ENCODE results near the gene FTO. TPM values are rescaled to one million over a fixed set of nuclear protein-coding genes. Genes with fewer than 3 reads are reported as not detected.

FTO gene
- total and polyA plus RNA-seq, 2 of the 8 experiments (the other 6 are each of a cell fraction or from before 2014, with no cell fraction given) = 34.5 to 59.8 TPM

DNA sequence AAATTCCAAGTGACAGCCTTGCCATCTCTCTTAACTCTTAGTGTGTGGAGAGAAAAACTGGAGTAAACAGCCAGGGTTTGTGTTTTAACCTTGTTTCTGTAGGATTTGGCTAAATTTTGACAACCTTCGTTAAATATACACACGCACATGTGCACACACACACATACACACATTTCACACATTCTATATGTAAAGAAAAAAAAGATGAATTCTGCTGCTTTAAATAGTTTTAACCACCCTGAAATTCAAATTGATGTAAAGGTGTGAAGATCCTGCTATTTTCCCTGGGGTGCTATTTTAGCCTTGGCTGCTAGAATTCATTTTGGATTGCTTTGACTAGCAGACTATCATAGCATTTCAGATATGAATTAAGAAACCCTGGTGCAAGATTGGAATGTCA is 191.9 kb downstream of the FTO start (continued):
- no peak for TF ChIP-seq JUN (IDR thresholded peaks at IDR 0.05; ENCODE audit: low read depth, low read length)
- no peak for TF ChIP-seq SP2 (IDR thresholded peaks at IDR 0.05; ENCODE audit: low read length)
- no peak for TF ChIP-seq KDM4A (IDR thresholded peaks at IDR 0.05; ENCODE audit: low read depth, low read length, severe bottlenecking)
- TF ChIP-seq SIN3A (conservative IDR thresholded peaks at IDR 0.05 in 1 of 2, IDR thresholded peaks at IDR 0.05 in 1 of 2; ENCODE audit: low read depth in 1 of 2, low read length in 2 of 2) = no peak
- TF ChIP-seq, protein P1, sequence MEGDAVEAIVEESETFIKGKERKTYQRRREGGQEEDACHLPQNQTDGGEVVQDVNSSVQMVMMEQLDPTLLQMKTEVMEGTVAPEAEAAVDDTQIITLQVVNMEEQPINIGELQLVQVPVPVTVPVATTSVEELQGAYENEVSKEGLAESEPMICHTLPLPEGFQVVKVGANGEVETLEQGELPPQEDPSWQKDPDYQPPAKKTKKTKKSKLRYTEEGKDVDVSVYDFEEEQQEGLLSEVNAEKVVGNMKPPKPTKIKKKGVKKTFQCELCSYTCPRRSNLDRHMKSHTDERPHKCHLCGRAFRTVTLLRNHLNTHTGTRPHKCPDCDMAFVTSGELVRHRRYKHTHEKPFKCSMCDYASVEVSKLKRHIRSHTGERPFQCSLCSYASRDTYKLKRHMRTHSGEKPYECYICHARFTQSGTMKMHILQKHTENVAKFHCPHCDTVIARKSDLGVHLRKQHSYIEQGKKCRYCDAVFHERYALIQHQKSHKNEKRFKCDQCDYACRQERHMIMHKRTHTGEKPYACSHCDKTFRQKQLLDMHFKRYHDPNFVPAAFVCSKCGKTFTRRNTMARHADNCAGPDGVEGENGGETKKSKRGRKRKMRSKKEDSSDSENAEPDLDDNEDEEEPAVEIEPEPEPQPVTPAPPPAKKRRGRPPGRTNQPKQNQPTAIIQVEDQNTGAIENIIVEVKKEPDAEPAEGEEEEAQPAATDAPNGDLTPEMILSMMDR (IDR thresholded peaks at IDR 0.05; ENCODE audit: control extremely low read depth in 1 of 3, insufficient read depth in 1 of 3, low read depth in 1 of 3, low read length in 3 of 3) = no peak
- TF ChIP-seq SRF (IDR thresholded peaks at IDR 0.05; ENCODE audit: low read depth, low read length) = no peak

Data from H1 (cell line).